Tibial artery (tissue), 4 donors: ENCODE results near the gene SARNP.

Source experiments
- DNase-seq, 2 donors: peaks; one replicate each; pipeline ENCODE4 v3.0.0-alpha.2; 2019
- H3K27ac ChIP-seq, 2 donors: fragments of 200-600 bp; sonication (generic) in 1 of 2; 1 replicate in 1 of 2; 2 replicates in 1 of 2; pipeline ENCODE4 v1.5.1; 2018 to 2019; ENCODE audit warnings: mild to moderate bottlenecking in 1 of 2
- H3K27me3 ChIP-seq, 2 donors: fragments of 200-600 bp; sonication (generic) in 1 of 2; one replicate each; pipeline versions ENCODE4 v1.5.1 to v1.6.0; 2016 to 2019
- H3K36me3 ChIP-seq, 3 donors: fragments of 200-600 bp; sonication (generic) in 2 of 3; one replicate each; pipeline ENCODE4 v1.5.1; 2016 to 2019; ENCODE audit warnings: mild to moderate bottlenecking in 2 of 3
- H3K4me1 ChIP-seq, 4 donors: fragments of 200-600 bp; sonication (generic) in 2 of 4; 1 replicate in 3 of 4; 2 replicates in 1 of 4; pipeline ENCODE4 v1.5.1; 2016 to 2019
- H3K4me3 ChIP-seq, 2 donors: fragments of 200-600 bp; sonication (generic) in 1 of 2; 1 replicate in 1 of 2; 2 replicates in 1 of 2; pipeline ENCODE4 v1.5.1; 2018 to 2019; ENCODE audit warnings: mild to moderate bottlenecking in 2 of 2
- H3K9me3 ChIP-seq, 3 donors: fragments of 200-600 bp; sonication (generic) in 1 of 3; one replicate each; pipeline ENCODE4 v1.5.1; 2016 to 2019
- intact Hi-C: fragments of 100-400 bp; cut with DNase I; formaldehyde crosslinking; loops from one replicate; pipeline ENCODE4 v1.15.0; 2023; ENCODE audit warnings: low total_unique reads
- TF ChIP-seq, protein P1 (sequence below), 2 experiments: fragments of 200-600 bp in 1 of 2; fragments of 450-650 bp in 1 of 2; IDR thresholded peaks; one replicate each; pipeline ENCODE4 v1.5.1; 2017 to 2019; ENCODE audit warnings: antibody characterized with exemption in 2 of 2, mild to moderate bottlenecking in 1 of 2, moderate library complexity in 1 of 2

The SARNP gene

DNA sequence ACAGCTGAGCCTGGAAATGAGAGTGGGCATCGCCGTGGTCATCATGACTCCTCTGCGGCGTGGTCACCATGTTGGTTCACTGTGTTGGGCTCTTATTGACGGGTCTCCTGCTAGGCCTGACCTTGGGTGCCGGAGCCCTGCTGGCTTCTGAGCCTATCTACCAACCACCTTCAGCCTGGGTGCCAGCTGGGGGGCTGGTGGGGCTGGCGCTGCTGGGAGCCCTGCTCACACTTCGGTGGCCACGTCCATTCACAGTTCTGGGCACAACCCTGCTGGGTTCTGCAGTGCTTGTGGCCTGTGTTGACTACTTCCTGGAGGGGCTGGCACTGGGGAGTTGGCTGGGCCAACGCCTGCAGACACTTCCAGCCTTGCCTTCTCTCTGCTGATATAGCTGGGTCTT, 15.5 kb upstream of the SARNP start:
- Histone ChIP-seq H3K4me3 (no peak overlapping the region), H3K36me3 (no peaks in the 10 kb centered on the region), H3K27me3 (peaks cover 0 to 5% of the 10 kb centered on the region in 2 donors), H3K9me3 (no peaks in the 10 kb centered on the region), H3K27ac (no peak overlapping the region), H3K4me1 (peaks cover 0 to 27% (median 19%) of the 10 kb centered on the region in 4 donors)
- DNase-seq: no peak
- intact Hi-C loops: loop anchor here (5.0 kb wide), 1 partner anchor 104 kb away; no protein-coding TSS in a partner anchor
- TF ChIP-seq, protein P1, sequence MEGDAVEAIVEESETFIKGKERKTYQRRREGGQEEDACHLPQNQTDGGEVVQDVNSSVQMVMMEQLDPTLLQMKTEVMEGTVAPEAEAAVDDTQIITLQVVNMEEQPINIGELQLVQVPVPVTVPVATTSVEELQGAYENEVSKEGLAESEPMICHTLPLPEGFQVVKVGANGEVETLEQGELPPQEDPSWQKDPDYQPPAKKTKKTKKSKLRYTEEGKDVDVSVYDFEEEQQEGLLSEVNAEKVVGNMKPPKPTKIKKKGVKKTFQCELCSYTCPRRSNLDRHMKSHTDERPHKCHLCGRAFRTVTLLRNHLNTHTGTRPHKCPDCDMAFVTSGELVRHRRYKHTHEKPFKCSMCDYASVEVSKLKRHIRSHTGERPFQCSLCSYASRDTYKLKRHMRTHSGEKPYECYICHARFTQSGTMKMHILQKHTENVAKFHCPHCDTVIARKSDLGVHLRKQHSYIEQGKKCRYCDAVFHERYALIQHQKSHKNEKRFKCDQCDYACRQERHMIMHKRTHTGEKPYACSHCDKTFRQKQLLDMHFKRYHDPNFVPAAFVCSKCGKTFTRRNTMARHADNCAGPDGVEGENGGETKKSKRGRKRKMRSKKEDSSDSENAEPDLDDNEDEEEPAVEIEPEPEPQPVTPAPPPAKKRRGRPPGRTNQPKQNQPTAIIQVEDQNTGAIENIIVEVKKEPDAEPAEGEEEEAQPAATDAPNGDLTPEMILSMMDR (IDR thresholded peaks at IDR 0.05): no peak

DNA sequence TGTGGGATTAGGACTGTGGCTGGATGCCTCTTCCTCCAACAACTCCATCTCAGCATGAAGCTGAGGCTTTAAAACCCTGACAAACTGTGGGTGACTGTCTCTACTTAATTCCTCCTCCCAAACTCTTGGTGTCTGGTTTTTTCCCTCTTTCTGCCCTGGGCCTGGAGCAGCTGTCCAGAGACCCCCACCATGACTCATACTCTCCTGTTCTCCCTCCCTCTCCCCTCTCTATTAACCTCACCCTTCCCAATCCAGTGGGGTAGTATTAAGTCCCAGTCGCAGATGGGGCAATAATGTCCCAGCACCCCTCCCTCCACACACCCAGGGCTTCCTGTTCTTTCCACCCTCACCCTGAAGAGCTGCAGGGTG, 13.9 kb upstream of the SARNP start:
- DNase-seq: no peak
- intact Hi-C loops: loop anchor here (5.0 kb wide), 1 partner anchor 106 kb away; no protein-coding TSS in a partner anchor
- peak overlapping the region; percentile 86 to 88 for H3K27ac ChIP-seq
- no peaks in the 10 kb centered on the region for H3K27me3 ChIP-seq
- H3K36me3 ChIP-seq: no peaks in the 10 kb centered on the region
- TF ChIP-seq, protein P1 (IDR thresholded peaks at IDR 0.05): no peak
- no peaks in the 10 kb centered on the region for H3K9me3 ChIP-seq
- H3K4me1 ChIP-seq: peaks cover 0 to 43% (median 31%) of the 10 kb centered on the region in 4 donors
- H3K4me3 ChIP-seq: peak overlapping the region; percentile 82 to 90

DNA sequence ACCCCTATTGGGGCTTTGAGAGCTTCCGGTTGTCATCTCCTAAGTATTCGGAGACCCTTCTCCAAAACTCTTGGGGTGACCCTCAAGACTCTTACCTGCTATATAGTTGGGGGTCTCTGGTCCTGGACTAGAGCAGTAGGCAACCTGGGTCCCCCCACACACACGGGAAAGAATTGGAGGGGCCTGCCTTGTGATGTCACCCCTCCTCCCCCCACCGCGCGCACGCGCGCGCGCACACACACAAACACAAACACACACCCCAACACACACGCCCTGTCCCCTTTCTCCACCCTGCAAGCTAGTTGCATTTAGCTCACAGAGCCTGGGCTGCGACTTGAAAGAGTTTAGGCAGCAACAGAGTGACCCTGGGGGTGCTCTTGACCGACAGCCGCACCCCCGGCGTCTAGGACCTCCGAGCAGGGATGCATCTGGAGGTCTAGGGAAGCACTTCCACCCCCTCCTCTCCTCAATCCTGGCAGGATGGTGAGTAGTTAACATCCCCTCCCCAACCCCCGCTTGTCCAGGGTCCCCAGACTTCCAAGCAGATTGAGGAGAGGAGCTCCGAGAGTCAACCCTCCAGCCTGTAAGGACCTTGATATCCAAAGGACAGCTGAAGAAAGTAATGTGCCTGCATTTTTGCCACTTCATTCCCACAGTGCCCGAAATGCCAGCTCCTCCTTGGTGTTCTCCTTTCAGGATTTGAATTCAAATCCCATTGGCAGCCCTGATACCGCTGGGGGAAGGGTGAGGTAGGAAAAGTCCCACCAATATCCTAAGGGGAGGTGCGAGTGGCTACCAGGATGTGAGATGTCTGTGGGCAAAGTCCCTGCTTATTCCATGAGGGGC, 13.3 kb upstream of the SARNP start:
- TF ChIP-seq, protein P1 (IDR thresholded peaks at IDR 0.05): no peak
- Histone ChIP-seq H3K36me3 (no peaks in the 10 kb centered on the region), H3K9me3 (no peaks in the 10 kb centered on the region), H3K27ac (peak overlapping the region; percentile 86 to 88), H3K4me3 (peak overlapping the region; percentile 82 to 90), H3K4me1 (peaks cover 0 to 49% (median 36%) of the 10 kb centered on the region in 4 donors), H3K27me3 (no peaks in the 10 kb centered on the region)
- DNase-seq: peak; percentile 82 to 87
- intact Hi-C loops: loop anchor here (5.0 kb wide), 1 partner anchor 106 kb away; no protein-coding TSS in a partner anchor

DNA sequence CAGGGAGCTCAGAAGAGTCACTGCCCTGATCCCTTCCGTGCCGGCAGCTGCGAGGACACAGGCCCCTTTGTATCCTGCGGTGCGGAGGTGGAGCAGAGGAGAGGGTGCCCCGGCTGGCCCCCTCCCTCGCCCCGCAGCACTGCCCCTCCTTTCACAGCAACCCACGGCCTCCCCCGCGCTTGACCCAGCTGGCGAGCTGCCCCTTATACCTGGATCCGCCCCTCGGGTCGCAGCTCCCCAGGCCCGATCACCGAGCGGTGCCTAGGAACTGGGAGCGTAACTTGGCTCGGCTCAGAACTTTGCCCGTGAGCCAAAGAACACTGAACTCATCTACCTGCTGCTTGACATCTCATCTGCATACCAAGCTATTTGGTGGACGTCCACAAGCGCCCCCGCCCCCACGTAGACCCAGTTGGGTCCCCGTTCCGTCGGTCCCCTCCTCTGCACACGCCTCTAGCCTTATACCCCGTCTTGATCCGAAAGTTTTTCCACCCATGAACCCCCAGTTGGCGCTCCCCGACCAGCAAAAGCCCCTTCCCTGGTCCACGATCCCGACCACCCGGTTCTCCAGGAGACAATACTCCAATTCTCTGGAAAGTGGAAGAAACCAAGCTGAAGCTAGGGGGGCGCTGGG, 12.6 kb upstream of the SARNP start:
- TF ChIP-seq, protein P1 (IDR thresholded peaks at IDR 0.05): no peak
- Histone ChIP-seq H3K27ac (peak overlapping the region; percentile 86 to 88), H3K4me1 (peaks cover 0 to 54% (median 39%) of the 10 kb centered on the region in 4 donors), H3K36me3 (no peaks in the 10 kb centered on the region), H3K4me3 (peak overlapping the region; percentile 82 to 90), H3K9me3 (no peaks in the 10 kb centered on the region), H3K27me3 (no peaks in the 10 kb centered on the region)
- DNase-seq: peak; percentile 45 to 77
- intact Hi-C loops: loop anchor here (5.0 kb wide), 1 partner anchor 107 kb away; no protein-coding TSS in a partner anchor

DNA sequence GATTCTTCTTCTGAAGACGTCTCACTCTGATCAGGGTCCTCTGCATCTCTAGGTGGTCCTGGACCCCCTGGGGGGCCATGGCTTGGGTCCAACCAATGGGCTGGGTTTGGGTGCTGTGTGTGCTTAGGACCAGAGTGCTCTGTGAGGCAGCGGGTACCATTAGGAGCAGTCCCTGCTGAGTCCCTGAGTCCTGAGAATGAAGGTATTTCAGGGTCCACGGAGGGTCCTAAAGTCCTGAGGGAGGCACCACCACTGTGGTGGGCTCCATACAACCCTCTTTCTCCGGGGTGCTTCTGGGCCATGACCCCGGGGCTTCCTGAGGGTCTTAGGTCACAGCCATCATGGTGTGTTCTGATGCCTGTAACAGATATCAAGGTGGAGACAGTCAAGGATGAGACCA, 10.8 kb upstream of the SARNP start:
- DNase-seq: no peak
- H3K36me3 ChIP-seq: peaks cover 0 to 4% (median 0%) of the 10 kb centered on the region in 3 donors
- H3K4me1 ChIP-seq: peaks cover 0 to 58% (median 41%) of the 10 kb centered on the region in 4 donors
- intact Hi-C loops: no loop called here
- peak overlapping the region; percentile 86 to 88 for H3K27ac ChIP-seq
- no peaks in the 10 kb centered on the region for H3K27me3 ChIP-seq
- TF ChIP-seq, protein P1 (IDR thresholded peaks at IDR 0.05): no peak
- H3K4me3 ChIP-seq: peak overlapping the region; percentile 82 to 90
- no peaks in the 10 kb centered on the region for H3K9me3 ChIP-seq
